Measurements from ENCODE around the gene ZFPL1. TPM values are rescaled to one million over a fixed set of nuclear protein-coding genes. Genes with fewer than 3 reads are reported as not detected.

The ZFPL1 gene
- total RNA-seq, 2 donors from 2014 or later: 61.6 to 62.6 TPM

GRCh38 chr11:65040520-65040846 lies 43.5 kb upstream of the ZFPL1 start:
- DNase-seq (ENCODE audit: low spot score): no peak
- TF ChIP-seq POLR2A (IDR thresholded peaks at IDR 0.05): no peak
- no peak for TF ChIP-seq CTCF (IDR thresholded peaks at IDR 0.05)
- TF ChIP-seq POLR2AphosphoS5 (IDR thresholded peaks at IDR 0.05): no peak
- H3K4me1 ChIP-seq (replicated peaks): peaks cover 5% of the 10 kb centered on the region
- H3K27me3 ChIP-seq (replicated peaks; ENCODE audit: insufficient read depth): no peaks in the 10 kb centered on the region
- H3K36me3 ChIP-seq: peaks cover 6% of the 10 kb centered on the region in 2 donors
- H3K4me3 ChIP-seq: peak overlapping the region; percentile 80 to 82
- intact Hi-C loops (cut with DNase I): loop anchor here (5.0 kb wide), 1 partner anchor 42 kb away; the partner anchor contains the start of genes CDCA5 and ZFPL1
- WGBS: 15% methylated on average over 7 of the region's 7 CpGs
- peak overlapping the region; percentile 88 to 95 for H3K27ac ChIP-seq
- no peaks in the 10 kb centered on the region for H3K9me3 ChIP-seq

GRCh38 chr11:65040847-65041622 lies 43.0 kb upstream of the ZFPL1 start, which contains the start of gene SAC3D1:
Gene SAC3D1 (plus strand): TSS chr11:65041210. CDS start chr11:65041293, 83 bp downstream.
- H3K27ac ChIP-seq: peak within 1 kb of the TSS; percentile 88 to 95
- peak within 1 kb of the TSS; percentile 80 to 82 for H3K4me3 ChIP-seq
- no peaks in the 10 kb centered on the region for H3K9me3 ChIP-seq
- H3K4me1 ChIP-seq (replicated peaks): peaks cover 5% of the 10 kb centered on the region
- under 1% methylated on average over 40 of the region's 91 CpGs for WGBS
- intact Hi-C loops (cut with DNase I): loop anchor here (5.0 kb wide), 1 partner anchor 41 kb away; the partner anchor contains the start of genes CDCA5 and ZFPL1
- peak; percentile 86 for DNase-seq (ENCODE audit: low spot score)
- H3K27me3 ChIP-seq (replicated peaks; ENCODE audit: insufficient read depth): no peaks in the 10 kb centered on the region
- TF ChIP-seq POLR2A (IDR thresholded peaks at IDR 0.05): peak; percentile 49
- peak; percentile 91 for TF ChIP-seq POLR2AphosphoS5 (IDR thresholded peaks at IDR 0.05)
- TF ChIP-seq CTCF (IDR thresholded peaks at IDR 0.05): peak in 1 of 4 experiments; percentile 6
- peaks cover under 1 to 6% of the 10 kb centered on the region in 2 donors for H3K36me3 ChIP-seq

GRCh38 chr11:65042891-65043290 lies 41.1 kb upstream of the ZFPL1 start:
- intact Hi-C loops (cut with DNase I): loop anchor here (5.0 kb wide), 1 partner anchor 39 kb away; the partner anchor contains the start of genes CDCA5 and ZFPL1
- Histone ChIP-seq H3K36me3 (peaks cover 0 to 6% of the 10 kb centered on the region in 2 donors), H3K4me1 (replicated peaks) (peaks cover 5% of the 10 kb centered on the region), H3K27me3 (replicated peaks; ENCODE audit: insufficient read depth) (no peaks in the 10 kb centered on the region), H3K27ac (no peak overlapping the region), H3K9me3 (no peaks in the 10 kb centered on the region), H3K4me3 (no peak overlapping the region)
- WGBS: 86% methylated on average over 6 of the region's 6 CpGs
- no peak for DNase-seq (ENCODE audit: low spot score)
- TF ChIP-seq POLR2AphosphoS5 (IDR thresholded peaks at IDR 0.05): no peak
- no peak for TF ChIP-seq CTCF (IDR thresholded peaks at IDR 0.05)
- no peak for TF ChIP-seq POLR2A (IDR thresholded peaks at IDR 0.05)

GRCh38 chr11:65043881-65044501 lies 40.0 kb upstream of the ZFPL1 start:
- H3K4me1 ChIP-seq (replicated peaks): peaks cover 5% of the 10 kb centered on the region

More at GRCh38 chr11:65043881-65044501, 40.0 kb upstream of the ZFPL1 start:
- WGBS: 88% methylated on average over 22 of the region's 23 CpGs
- Histone ChIP-seq H3K36me3 (no peaks in the 10 kb centered on the region), H3K9me3 (no peaks in the 10 kb centered on the region), H3K27me3 (replicated peaks; ENCODE audit: insufficient read depth) (no peaks in the 10 kb centered on the region), H3K4me3 (no peak overlapping the region), H3K27ac (no peak overlapping the region)
- DNase-seq (ENCODE audit: low spot score): no peak
- intact Hi-C loops (cut with DNase I): loop anchor here (5.0 kb wide), 1 partner anchor 38 kb away; the partner anchor contains the start of genes CDCA5 and ZFPL1
- no peak for TF ChIP-seq POLR2A (IDR thresholded peaks at IDR 0.05)
- no peak for TF ChIP-seq POLR2AphosphoS5 (IDR thresholded peaks at IDR 0.05)
- TF ChIP-seq CTCF (IDR thresholded peaks at IDR 0.05): no peak
